ENCODE results near the gene UGDH.

GRCh38 chr4:39472396-39472795 lies 54.8 kb downstream of the UGDH start:
- TF ChIP-seq, protein P1, sequence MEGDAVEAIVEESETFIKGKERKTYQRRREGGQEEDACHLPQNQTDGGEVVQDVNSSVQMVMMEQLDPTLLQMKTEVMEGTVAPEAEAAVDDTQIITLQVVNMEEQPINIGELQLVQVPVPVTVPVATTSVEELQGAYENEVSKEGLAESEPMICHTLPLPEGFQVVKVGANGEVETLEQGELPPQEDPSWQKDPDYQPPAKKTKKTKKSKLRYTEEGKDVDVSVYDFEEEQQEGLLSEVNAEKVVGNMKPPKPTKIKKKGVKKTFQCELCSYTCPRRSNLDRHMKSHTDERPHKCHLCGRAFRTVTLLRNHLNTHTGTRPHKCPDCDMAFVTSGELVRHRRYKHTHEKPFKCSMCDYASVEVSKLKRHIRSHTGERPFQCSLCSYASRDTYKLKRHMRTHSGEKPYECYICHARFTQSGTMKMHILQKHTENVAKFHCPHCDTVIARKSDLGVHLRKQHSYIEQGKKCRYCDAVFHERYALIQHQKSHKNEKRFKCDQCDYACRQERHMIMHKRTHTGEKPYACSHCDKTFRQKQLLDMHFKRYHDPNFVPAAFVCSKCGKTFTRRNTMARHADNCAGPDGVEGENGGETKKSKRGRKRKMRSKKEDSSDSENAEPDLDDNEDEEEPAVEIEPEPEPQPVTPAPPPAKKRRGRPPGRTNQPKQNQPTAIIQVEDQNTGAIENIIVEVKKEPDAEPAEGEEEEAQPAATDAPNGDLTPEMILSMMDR (conservative IDR thresholded peaks at IDR 0.05; ENCODE audit: low read length), result no peak
- TF ChIP-seq EZH2phosphoT487 (IDR thresholded peaks at IDR 0.05; ENCODE audit: borderline replicate concordance), result no peak
